ENCODE data around the gene CDC42BPA. TPM values are rescaled to one million over a fixed set of nuclear protein-coding genes. Genes with fewer than 3 reads are reported as not detected.

The CDC42BPA gene
- total and polyA plus RNA-seq, 12 donors: 7.4 to 73.8 (median 37.2) TPM

DNA sequence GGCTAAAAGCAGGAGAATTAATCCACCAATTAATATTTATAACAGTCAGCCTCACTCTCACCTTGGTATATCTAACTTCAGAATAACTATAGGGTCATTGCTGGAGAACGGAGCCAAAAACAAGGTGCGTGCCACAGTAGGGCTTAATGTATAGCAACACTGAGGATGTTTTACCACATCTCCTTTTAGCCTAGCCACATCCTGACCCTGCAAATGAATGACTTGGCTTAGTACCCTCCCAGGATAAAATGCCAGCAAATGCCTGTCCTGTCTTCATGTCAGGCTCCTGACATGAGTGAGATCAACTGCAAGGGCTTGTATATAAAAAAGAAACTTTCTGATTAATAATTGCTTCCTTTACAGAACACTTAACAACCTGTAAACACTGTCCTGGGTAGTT, 2.7 kb upstream of the CDC42BPA start:
- Histone ChIP-seq H3K27ac (no peak overlapping the region), H3K27me3 (no peaks in the 10 kb centered on the region), H3K4me1 (replicated peaks in 1 of 2) (peaks cover 6 to 7% of the 10 kb centered on the region in 2 donors), H3K9me3 (replicated peaks in 1 of 3) (no peaks in the 10 kb centered on the region), H3K4me3 (no peak overlapping the region), H3K36me3 (replicated peaks in 1 of 2) (no peaks in the 10 kb centered on the region)
- 80 to 100% (median 91%) methylated on average over 2 of the region's 2 CpGs for WGBS, 4 donors
- DNase-seq: no peak
- TF ChIP-seq, protein P1, sequence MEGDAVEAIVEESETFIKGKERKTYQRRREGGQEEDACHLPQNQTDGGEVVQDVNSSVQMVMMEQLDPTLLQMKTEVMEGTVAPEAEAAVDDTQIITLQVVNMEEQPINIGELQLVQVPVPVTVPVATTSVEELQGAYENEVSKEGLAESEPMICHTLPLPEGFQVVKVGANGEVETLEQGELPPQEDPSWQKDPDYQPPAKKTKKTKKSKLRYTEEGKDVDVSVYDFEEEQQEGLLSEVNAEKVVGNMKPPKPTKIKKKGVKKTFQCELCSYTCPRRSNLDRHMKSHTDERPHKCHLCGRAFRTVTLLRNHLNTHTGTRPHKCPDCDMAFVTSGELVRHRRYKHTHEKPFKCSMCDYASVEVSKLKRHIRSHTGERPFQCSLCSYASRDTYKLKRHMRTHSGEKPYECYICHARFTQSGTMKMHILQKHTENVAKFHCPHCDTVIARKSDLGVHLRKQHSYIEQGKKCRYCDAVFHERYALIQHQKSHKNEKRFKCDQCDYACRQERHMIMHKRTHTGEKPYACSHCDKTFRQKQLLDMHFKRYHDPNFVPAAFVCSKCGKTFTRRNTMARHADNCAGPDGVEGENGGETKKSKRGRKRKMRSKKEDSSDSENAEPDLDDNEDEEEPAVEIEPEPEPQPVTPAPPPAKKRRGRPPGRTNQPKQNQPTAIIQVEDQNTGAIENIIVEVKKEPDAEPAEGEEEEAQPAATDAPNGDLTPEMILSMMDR (IDR thresholded peaks at IDR 0.05): no peak
- TF ChIP-seq POLR2A (IDR thresholded peaks at IDR 0.05): no peak
- intact Hi-C loops (cut with DNase I): no loop called here

DNA sequence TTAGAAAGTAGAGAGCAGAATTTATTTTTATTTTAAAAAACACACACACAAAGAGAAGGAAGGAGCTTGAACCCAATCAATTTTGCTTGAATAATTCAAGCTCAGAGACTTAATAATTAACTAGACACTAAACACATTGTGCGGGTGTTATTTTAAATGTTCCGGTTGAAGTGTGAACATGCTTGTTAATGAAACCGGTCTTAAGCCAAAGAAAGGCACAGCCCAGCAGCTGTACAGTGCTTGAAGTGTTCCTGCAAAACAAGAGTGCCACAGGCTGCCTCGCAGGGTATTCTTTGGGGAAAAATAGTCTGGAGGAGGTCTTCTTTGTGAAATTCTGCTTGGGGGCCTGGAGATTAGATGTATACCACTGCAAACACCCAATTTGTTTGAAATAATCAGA, 2.2 kb upstream of the CDC42BPA start:
- no peak overlapping the region for H3K27ac ChIP-seq
- H3K27me3 ChIP-seq: no peaks in the 10 kb centered on the region
- no peak for TF ChIP-seq POLR2A (IDR thresholded peaks at IDR 0.05)
- TF ChIP-seq, protein P1 (IDR thresholded peaks at IDR 0.05): no peak
- H3K4me3 ChIP-seq: no peak overlapping the region
- intact Hi-C loops (cut with DNase I): no loop called here
- 84 to 93% (median 90%) methylated on average over 4 of the region's 4 CpGs for WGBS, 4 donors
- H3K9me3 ChIP-seq (replicated peaks in 1 of 3): no peaks in the 10 kb centered on the region
- H3K4me1 ChIP-seq (replicated peaks in 1 of 2): peaks cover 6 to 7% of the 10 kb centered on the region in 2 donors
- DNase-seq: no peak
- no peaks in the 10 kb centered on the region for H3K36me3 ChIP-seq (replicated peaks in 1 of 2)

DNA sequence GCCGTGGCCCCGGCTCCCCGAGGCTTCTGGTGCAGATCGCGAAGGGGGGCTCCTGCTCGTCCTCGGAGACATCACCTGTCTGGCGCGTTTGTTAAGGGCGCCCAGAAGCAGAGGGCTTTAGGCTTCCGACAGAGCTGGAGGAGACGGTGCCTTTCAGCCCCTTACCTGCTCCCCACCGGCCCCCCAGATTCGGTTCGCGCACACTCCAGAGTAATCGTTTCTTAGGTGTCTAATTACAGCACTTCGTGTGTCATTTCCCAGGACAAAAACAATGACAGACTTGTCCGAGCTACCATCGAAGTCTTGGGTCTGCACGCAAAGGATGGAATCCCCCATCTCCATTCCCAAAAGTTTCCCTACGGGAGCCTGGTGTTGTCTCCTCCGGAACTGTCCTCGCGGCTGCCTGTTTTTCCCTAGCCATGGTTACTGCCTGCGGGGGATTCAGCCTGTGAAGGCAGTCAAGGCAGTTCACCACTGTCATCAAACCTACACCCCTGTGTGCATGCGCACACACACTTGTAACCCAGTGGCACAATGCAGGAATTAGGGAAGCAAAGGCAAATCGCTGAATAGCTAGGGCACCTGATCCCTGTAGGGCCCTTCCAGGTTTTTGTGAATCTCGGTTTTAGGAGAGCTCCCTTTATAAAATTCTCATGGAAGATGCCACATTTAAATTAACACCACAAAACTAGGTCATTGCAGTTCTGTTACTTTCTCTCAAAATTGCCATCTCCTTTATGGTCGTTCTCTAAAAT, 738 bp upstream of the CDC42BPA start:
- 4 to 9% (median 7%) methylated on average over 13 to 30 of the region's 30 CpGs for WGBS, 4 donors
- no peaks in the 10 kb centered on the region for H3K36me3 ChIP-seq (replicated peaks in 1 of 2)
- H3K27ac ChIP-seq: peak overlapping the region; percentile 74 to 98 (median 95)
- peak overlapping the region; percentile 44 to 96 (median 93) for H3K4me3 ChIP-seq
- TF ChIP-seq, protein P1 (IDR thresholded peaks at IDR 0.05): peak in 1 of 6 experiments; percentile 11
- no peak for TF ChIP-seq POLR2A (IDR thresholded peaks at IDR 0.05)
- no peaks in the 10 kb centered on the region for H3K9me3 ChIP-seq (replicated peaks in 1 of 3)
- no peaks in the 10 kb centered on the region for H3K27me3 ChIP-seq
- H3K4me1 ChIP-seq (replicated peaks in 1 of 2): peaks cover 6 to 13% of the 10 kb centered on the region in 2 donors
- peak; percentile 53 to 80 (median 61) for DNase-seq
- intact Hi-C loops (cut with DNase I): loop anchor here in 1 of 2 donors (10.0 kb wide), 1 partner anchor 116 kb away; no protein-coding TSS in a partner anchor

DNA sequence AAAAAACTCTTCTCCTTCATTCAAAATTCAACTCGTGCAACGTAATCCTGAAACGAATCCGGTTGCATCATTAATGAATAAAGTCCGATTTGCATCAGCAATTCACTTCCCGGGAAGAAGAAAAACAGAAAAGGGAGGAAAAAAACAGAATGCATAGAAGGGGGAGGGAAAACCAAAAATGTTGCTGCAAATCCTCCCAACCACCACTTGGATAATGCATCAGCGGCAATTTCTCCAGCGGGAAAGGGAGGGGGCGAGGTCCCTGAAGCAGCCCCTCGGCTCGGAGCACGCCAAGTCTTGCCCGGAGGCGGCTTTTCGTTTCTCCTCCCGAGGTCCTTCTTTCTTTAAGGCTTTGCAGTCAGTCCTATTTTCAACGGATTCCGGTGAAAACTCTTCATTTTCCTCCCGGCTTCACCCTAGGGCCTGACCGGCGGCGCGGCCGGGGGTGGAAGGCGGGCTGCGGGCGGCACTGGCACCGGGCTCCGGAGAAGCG, 723 bp downstream of the CDC42BPA start:
- Histone ChIP-seq H3K27me3 (no peaks in the 10 kb centered on the region), H3K9me3 (replicated peaks in 1 of 3) (no peaks in the 10 kb centered on the region), H3K4me1 (replicated peaks in 1 of 2) (peaks cover 6 to 13% of the 10 kb centered on the region in 2 donors), H3K4me3 (peak overlapping the region; percentile 21 to 96 (median 93)), H3K27ac (peak overlapping the region; percentile 35 to 98 (median 95)), H3K36me3 (replicated peaks in 1 of 2) (no peaks in the 10 kb centered on the region)
- 0 to 1% (median 1%) methylated on average over 22 to 30 of the region's 30 CpGs for WGBS, 4 donors
- TF ChIP-seq POLR2A (IDR thresholded peaks at IDR 0.05): no peak
- TF ChIP-seq, protein P1 (IDR thresholded peaks at IDR 0.05): peak; percentile 4 to 58 (median 31)
- intact Hi-C loops (cut with DNase I): loop anchor here in 1 of 2 donors (10.0 kb wide), 1 partner anchor 117 kb away; no protein-coding TSS in a partner anchor
- peak; percentile 41 to 72 (median 51) for DNase-seq
